Peyer's patch (tissue), 4 donors: ENCODE results near the gene ITPKB. TPM values are rescaled to one million over a fixed set of nuclear protein-coding genes. Genes with fewer than 3 reads are reported as not detected.

Source experiments
- DNase-seq, 3 donors: peaks; one replicate each; pipeline ENCODE4 v3.0.0-alpha.2; 2017 to 2019
- H3K27ac ChIP-seq, 4 donors: fragments of 200-600 bp; sonication (generic); one replicate each; pipeline ENCODE4 v1.5.1; 2016 to 2019
- H3K27me3 ChIP-seq, 2 donors: fragments of 200-600 bp; sonication (generic); one replicate each; pipeline ENCODE4 v1.5.1; 2019
- H3K36me3 ChIP-seq, 3 donors: fragments of 200-600 bp; sonication (generic); one replicate each; pipeline ENCODE4 v1.5.1; 2016 to 2019
- H3K4me1 ChIP-seq, 4 donors: fragments of 200-600 bp; sonication (generic); one replicate each; pipeline ENCODE4 v1.5.1; 2016 to 2019
- H3K4me3 ChIP-seq, 4 donors: fragments of 200-600 bp; sonication (generic); 1 replicate in 3 of 4; 2 replicates in 1 of 4; pipeline ENCODE4 v1.5.1; 2016 to 2019; ENCODE audit warnings: mild to moderate bottlenecking in 1 of 4
- H3K9me3 ChIP-seq, 4 donors: fragments of 200-600 bp; sonication (generic); one replicate each; pipeline ENCODE4 v1.5.1; 2016 to 2019; ENCODE audit warnings: mild to moderate bottlenecking in 1 of 4
- CTCF ChIP-seq, 6 experiments: fragments of 450-650 bp in 4 of 6; fragments of 200-600 bp in 2 of 6; sonication (generic) in 1 of 6; IDR thresholded peaks; one replicate each; pipeline ENCODE4 v1.5.1; 2017 to 2019; ENCODE audit warnings: antibody characterized with exemption in 6 of 6, mild to moderate bottlenecking in 3 of 6, moderate library complexity in 1 of 6
- POLR2A ChIP-seq, 2 donors: fragments of 450-650 bp; IDR thresholded peaks; one replicate each; pipeline ENCODE4 v1.5.1; 2017; ENCODE audit warnings: antibody characterized with exemption in 2 of 2, mild to moderate bottlenecking in 2 of 2, moderate library complexity in 2 of 2
- total RNA-seq, 4 donors: library from RNA; depleted of rRNA; stranded (reverse); fragments of >200 nt; gene quantifications; one replicate each; pipeline ENCODE4 v1.1.0, GENCODE V29; 2016

Gene ITPKB
- total RNA-seq, 4 donors from 2014 or later = 9.5 to 36.3 (median 23.0) TPM

- no peak for TF ChIP-seq POLR2A (IDR thresholded peaks at IDR 0.05)
- TF ChIP-seq CTCF (IDR thresholded peaks at IDR 0.05) = no peak
- Histone ChIP-seq H3K4me3 (no peak overlapping the region), H3K27me3 (no peaks in the 10 kb centered on the region), H3K9me3 (no peaks in the 10 kb centered on the region), H3K27ac (peak overlapping the region; percentile 84 to 87 (median 86)), H3K4me1 (peaks cover 0 to 60% (median 47%) of the 10 kb centered on the region in 4 donors), H3K36me3 (no peaks in the 10 kb centered on the region)
- no peak for DNase-seq
Observed at GRCh38 chr1:226679262-226679661, 59.8 kb downstream of the ITPKB start.

- no peaks in the 10 kb centered on the region for H3K9me3 ChIP-seq
- no peaks in the 10 kb centered on the region for H3K27me3 ChIP-seq
- peaks cover 0 to 60% (median 52%) of the 10 kb centered on the region in 4 donors for H3K4me1 ChIP-seq
- TF ChIP-seq POLR2A (IDR thresholded peaks at IDR 0.05) (no peak), CTCF (IDR thresholded peaks at IDR 0.05) (no peak)
- H3K36me3 ChIP-seq = no peaks in the 10 kb centered on the region
- DNase-seq = peak in 2 of 3 donors; percentile 38 to 65
- no peak overlapping the region for H3K4me3 ChIP-seq
- H3K27ac ChIP-seq = peak overlapping the region; percentile 84 to 87 (median 86)
Observed at GRCh38 chr1:226678701-226679100, 60.4 kb downstream of the ITPKB start.

- no peaks in the 10 kb centered on the region for H3K27me3 ChIP-seq
- H3K36me3 ChIP-seq = no peaks in the 10 kb centered on the region
- DNase-seq = peak in 1 of 3 donors; percentile 42
- H3K4me3 ChIP-seq = no peak overlapping the region
- H3K9me3 ChIP-seq = no peaks in the 10 kb centered on the region
- H3K4me1 ChIP-seq = peaks cover 0 to 60% (median 54%) of the 10 kb centered on the region in 4 donors
- no peak for TF ChIP-seq CTCF (IDR thresholded peaks at IDR 0.05)
- no peak for TF ChIP-seq POLR2A (IDR thresholded peaks at IDR 0.05)
- H3K27ac ChIP-seq = peak overlapping the region; percentile 84 to 87 (median 86)
Observed at GRCh38 chr1:226678251-226678650, 60.8 kb downstream of the ITPKB start.

- Histone ChIP-seq H3K4me1 (peaks cover 0 to 65% (median 54%) of the 10 kb centered on the region in 4 donors), H3K36me3 (no peaks in the 10 kb centered on the region), H3K9me3 (no peaks in the 10 kb centered on the region), H3K4me3 (peak overlapping the region in 1 of 4 donors; percentile 6), H3K27me3 (no peaks in the 10 kb centered on the region), H3K27ac (peak overlapping the region; percentile 80 to 87 (median 84))
- no peak for TF ChIP-seq CTCF (IDR thresholded peaks at IDR 0.05)
- no peak for TF ChIP-seq POLR2A (IDR thresholded peaks at IDR 0.05)
- peak in 2 of 3 donors; percentile 82 to 88 for DNase-seq
Observed at GRCh38 chr1:226677027-226678020, 61.8 kb downstream of the ITPKB start.

GRCh38 chr1:226676381-226676780 is 62.7 kb downstream of the ITPKB start:
- DNase-seq = peak in 1 of 3 donors; percentile 46
- Histone ChIP-seq H3K9me3 (no peaks in the 10 kb centered on the region), H3K27ac (peak overlapping the region; percentile 80 to 87 (median 84)), H3K36me3 (no peaks in the 10 kb centered on the region), H3K27me3 (no peaks in the 10 kb centered on the region), H3K4me3 (no peak overlapping the region), H3K4me1 (peaks cover 0 to 69% (median 52%) of the 10 kb centered on the region in 4 donors)
- TF ChIP-seq POLR2A (IDR thresholded peaks at IDR 0.05) (no peak), CTCF (IDR thresholded peaks at IDR 0.05) (no peak)
